Omental fat pad (tissue), 4 donors: ENCODE results near the gene FBXL12. TPM values are rescaled to one million over a fixed set of nuclear protein-coding genes. Genes with fewer than 3 reads are reported as not detected.

Experiments used
- ATAC-seq: fragments of 150-250 bp; one replicate; pipeline ENCODE4 v1.9.1; 2016; ENCODE audit warnings: mild to moderate bottlenecking, moderate library complexity; ENCODE audit not compliant: low FRiP score
- DNase-seq: peaks from one replicate; pipeline ENCODE4 v3.0.0-alpha.2; 2019; ENCODE audit warnings: low spot score
- CTCF ChIP-seq, 3 donors: fragments of 450-650 bp; IDR thresholded peaks; one replicate each; pipeline ENCODE4 v1.5.1; 2016 to 2017; ENCODE audit warnings: antibody characterized with exemption in 3 of 3, mild to moderate bottlenecking in 3 of 3, moderate library complexity in 2 of 3
- total RNA-seq, 4 donors: library from RNA; depleted of rRNA; stranded (reverse); fragments of >200 nt; gene quantifications; one replicate each; pipeline ENCODE4 v1.1.0, GENCODE V29; 2016

FBXL12 gene
- total RNA-seq, 4 donors from 2014 or later = 18.1 to 27.9 (median 22.6) TPM

- DNase-seq = no peak
- no peak for ATAC-seq
- no peak for TF ChIP-seq CTCF (IDR thresholded peaks at IDR 0.05)
These were observed 12.1 kb downstream of the FBXL12 start for GRCh38 chr19:9806803-9807202.

DNA sequence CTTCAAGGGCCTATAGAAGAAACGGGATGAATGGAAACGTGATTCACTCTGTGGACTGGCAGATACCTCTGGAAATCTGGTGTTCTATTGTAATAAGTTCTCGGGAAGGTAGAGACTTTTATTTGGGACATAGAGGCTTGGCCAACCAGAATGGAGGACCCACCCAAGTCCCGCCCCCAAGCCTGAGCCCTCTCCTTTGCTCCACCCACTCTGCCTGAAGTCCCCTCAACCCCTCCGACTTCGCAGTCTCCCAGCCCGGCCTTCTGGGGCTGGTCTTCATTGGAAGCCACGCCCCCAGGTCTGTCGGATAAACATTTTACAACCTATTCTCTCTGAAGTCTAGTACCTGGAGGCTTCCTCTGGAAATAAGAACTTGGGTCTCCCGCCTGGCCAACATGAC is 16.9 kb downstream of the FBXL12 start:
- TF ChIP-seq CTCF (IDR thresholded peaks at IDR 0.05) = no peak
- no peak for DNase-seq
- no peak for ATAC-seq

- DNase-seq (no peak), ATAC-seq (no peak)
- no peak for TF ChIP-seq CTCF (IDR thresholded peaks at IDR 0.05)
These were observed 19.7 kb downstream of the FBXL12 start for GRCh38 chr19:9799162-9799561.

GRCh38 chr19:9797871-9798270 is 21.0 kb downstream of the FBXL12 start:
- ATAC-seq (no peak), DNase-seq (no peak)
- TF ChIP-seq CTCF (IDR thresholded peaks at IDR 0.05) = no peak

DNA sequence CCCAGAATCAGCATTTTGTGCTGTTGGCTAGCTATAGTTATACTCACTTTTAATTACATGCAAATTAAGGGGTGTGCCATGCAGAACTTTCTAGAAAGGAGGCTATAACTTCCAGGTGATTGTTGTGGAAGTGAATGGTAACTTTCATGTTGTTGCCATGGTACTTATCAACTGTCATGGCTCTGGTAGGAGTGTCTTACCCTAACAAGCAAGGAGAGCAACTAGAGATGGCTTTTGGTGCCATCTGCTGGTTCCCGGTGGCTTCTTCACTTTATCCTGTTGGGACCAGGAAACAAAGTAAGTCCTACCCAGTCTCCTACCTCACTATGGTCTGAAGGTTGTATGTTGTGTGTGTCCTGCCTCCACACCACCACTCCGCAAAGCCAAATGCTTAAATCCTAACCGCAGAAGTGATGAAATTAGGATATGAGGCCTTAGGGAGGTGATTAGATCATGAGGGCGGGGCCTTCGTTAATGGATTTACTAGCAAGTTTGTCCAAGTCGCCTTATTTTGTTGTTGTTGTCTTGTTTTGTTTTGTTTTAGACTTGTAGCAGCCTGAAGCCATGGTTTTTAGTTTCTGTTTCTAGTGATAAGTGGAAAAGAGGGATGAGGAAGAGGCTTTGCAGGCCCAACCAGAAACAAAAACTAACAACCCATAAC is 22.6 kb downstream of the FBXL12 start:
- ATAC-seq (no peak), DNase-seq (peak; percentile 65)
- TF ChIP-seq CTCF (IDR thresholded peaks at IDR 0.05) = peak in 1 of 3 donors; percentile 45

DNA sequence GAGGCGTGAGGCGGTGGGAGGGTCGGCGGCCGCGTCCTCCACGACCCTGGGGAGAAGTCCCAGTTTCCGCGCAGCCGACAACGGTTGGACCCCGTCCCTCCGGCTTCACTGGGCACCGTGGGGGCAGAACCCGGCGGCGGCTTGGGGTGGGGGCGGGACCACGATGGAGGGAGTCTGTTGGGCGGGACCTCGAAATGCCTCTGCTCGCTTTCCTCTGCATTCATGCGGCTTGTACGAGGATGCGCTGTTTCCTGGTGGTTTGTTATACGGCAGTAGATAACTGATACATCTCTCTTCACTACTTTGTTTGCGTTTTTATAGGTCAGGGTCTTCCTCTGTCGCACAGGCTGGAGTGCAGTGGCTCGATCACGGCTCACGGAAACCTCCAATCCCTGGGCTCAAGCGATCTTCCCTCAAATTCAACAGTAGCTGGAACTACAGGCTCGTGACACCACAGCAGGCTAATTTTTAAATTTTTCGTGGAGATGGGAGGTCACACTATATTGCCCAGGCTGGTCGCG is 25.7 kb downstream of the FBXL12 start:
- TF ChIP-seq CTCF (IDR thresholded peaks at IDR 0.05) = no peak
- DNase-seq = peak; percentile 56

More for the DNA sequence above, 25.7 kb downstream of the FBXL12 start:
- peak; percentile 45 for ATAC-seq
